GM21381 (cell line): Measurements from ENCODE around the gene SPNS2.

Experiments used
- ATAC-seq: cut with Tn5 transposase; IDR thresholded peaks from one replicate; pipeline ENCODE4 v1.9.1; 2021; ENCODE audit warnings: mild to moderate bottlenecking, moderate library complexity; ENCODE audit not compliant: unreplicated experiment

SPNS2 gene

GRCh38 chr17:4548061-4548461 is 49.4 kb downstream of the SPNS2 start:
- ATAC-seq: no peak

- no peak for ATAC-seq
Observed at GRCh38 chr17:4548721-4549531, 50.2 kb downstream of the SPNS2 start.

GRCh38 chr17:4549781-4550533 is 51.3 kb downstream of the SPNS2 start:
- ATAC-seq: no peak

- no peak for ATAC-seq
Observed at GRCh38 chr17:4550534-4551039, 51.9 kb downstream of the SPNS2 start.

GRCh38 chr17:4551141-4551540 is 52.5 kb downstream of the SPNS2 start:
- ATAC-seq: no peak

GRCh38 chr17:4551796-4552525 is 53.3 kb downstream of the SPNS2 start:
- ATAC-seq: no peak

- ATAC-seq: no peak
Observed at GRCh38 chr17:4553669-4554068, 55.0 kb downstream of the SPNS2 start.

- ATAC-seq: peak; percentile 8
Observed at GRCh38 chr17:4554441-4554996, 55.8 kb downstream of the SPNS2 start.

- ATAC-seq: peak; percentile 84
Observed at GRCh38 chr17:4554997-4555799, 56.5 kb downstream of the SPNS2 start, which contains the start of gene MYBBP1A. Gene MYBBP1A (minus strand): TSS chr17:4555384. CDS start chr17:4555324, 60 bp downstream.

GRCh38 chr17:4555873-4556759 is 57.4 kb downstream of the SPNS2 start:
- no peak for ATAC-seq

- no peak for ATAC-seq
Observed at GRCh38 chr17:4556996-4557395, 58.3 kb downstream of the SPNS2 start.

GRCh38 chr17:4557626-4558346 is 59.1 kb downstream of the SPNS2 start:
- no peak for ATAC-seq

- no peak for ATAC-seq
Observed at GRCh38 chr17:4558347-4558971, 59.8 kb downstream of the SPNS2 start.

- no peak for ATAC-seq
Observed at GRCh38 chr17:4559139-4559791, 60.6 kb downstream of the SPNS2 start.

GRCh38 chr17:4559966-4560365 is 61.3 kb downstream of the SPNS2 start:
- no peak for ATAC-seq

- no peak for ATAC-seq
Observed at GRCh38 chr17:4560421-4560820, 61.7 kb downstream of the SPNS2 start, which contains the start of gene GGT6. Gene GGT6 (minus strand): TSS chr17:4560577. CDS start chr17:4560521, 56 bp downstream.

GRCh38 chr17:4560837-4561256 is 62.2 kb downstream of the SPNS2 start:
- ATAC-seq: no peak
